GM21515 (cell line): Measurements from ENCODE around the gene TM7SF2.

Source experiments
- ATAC-seq: cut with Tn5 transposase; IDR thresholded peaks from one replicate; pipeline ENCODE4 v1.9.1; 2021; ENCODE audit not compliant: unreplicated experiment

Gene TM7SF2

DNA sequence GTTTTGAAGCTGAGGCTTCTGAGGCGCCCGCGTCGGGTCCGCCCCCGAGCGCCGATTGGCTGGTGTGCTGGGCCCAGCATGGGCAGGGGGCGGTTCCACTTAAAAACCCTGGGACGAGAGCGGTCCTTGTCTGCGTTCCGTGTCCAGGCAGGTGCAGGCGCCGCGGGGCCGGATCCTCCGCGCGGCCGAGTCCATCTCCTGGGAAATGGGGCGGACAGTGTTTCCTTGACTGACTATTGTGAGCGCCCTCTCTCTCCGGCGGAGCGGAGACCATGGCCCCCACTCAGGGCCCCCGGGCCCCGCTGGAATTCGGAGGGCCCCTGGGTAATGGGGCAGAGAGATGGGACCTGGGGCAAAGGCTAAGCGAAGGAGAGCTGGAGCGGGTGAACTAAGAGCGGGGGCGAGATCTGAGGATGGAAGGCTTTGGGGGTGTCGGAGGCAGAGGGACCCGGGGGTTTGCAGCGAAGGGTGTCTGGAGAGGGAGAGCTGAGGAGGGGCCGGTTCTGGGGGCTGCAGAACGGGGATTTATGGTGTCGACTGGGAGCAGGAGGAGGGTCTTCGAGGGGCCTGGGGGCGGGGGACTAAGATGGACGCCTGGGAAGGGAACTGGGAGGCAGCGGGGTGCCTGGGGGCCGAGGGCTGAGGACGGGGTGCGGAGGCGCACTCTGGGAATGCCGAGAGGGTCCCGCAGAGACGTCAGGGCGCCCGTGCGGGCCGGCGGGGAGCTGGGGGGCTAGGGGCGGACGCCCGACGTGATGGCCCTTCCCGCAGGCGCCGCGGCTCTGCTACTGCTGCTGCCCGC lies at the start of gene TM7SF2:
TM7SF2 (plus strand) TSS at position 129 of the 802 bp plus-strand sequence; CDS start at position 273, 144 bp downstream.
- ATAC-seq = peak; percentile 55

DNA sequence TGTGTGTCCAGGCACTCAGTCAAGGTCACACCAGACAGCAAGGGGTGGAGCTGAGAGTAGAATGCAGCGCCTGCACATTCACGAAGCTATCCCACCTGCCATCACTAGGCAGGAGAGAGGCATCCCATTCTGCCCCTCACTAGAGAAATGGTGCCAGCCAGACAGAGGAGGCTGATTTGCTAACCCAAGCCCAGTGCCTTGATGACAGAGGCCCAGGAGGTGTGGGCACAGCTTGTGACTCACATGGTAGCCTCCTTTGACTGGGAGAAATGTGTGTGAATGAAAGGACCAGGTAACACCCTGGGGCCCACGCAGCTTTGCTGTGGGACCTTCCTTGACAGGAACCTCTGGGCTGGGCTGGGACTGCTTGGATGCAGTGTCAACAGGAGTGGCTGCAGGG lies 48.1 kb upstream of the TM7SF2 start:
- ATAC-seq = no peak

DNA sequence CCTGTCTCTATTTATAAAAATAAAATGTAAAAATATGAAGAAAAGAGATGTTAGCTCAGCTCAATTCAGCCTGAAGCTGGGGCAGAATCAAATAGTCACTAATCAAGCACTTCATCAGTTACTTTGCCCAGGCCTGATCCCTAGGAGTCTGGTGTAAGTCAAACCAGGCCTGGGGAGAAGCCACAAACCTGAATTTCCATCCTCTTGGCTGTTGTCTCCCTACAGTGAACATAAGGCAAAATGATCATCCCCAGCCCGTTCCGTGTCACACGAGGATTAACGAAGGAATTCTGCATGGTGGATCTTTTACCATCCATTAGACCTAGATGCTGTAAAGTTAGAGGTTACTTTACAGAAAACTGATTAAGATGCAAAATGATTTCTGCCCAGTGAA lies 46.8 kb upstream of the TM7SF2 start:
- no peak for ATAC-seq

DNA sequence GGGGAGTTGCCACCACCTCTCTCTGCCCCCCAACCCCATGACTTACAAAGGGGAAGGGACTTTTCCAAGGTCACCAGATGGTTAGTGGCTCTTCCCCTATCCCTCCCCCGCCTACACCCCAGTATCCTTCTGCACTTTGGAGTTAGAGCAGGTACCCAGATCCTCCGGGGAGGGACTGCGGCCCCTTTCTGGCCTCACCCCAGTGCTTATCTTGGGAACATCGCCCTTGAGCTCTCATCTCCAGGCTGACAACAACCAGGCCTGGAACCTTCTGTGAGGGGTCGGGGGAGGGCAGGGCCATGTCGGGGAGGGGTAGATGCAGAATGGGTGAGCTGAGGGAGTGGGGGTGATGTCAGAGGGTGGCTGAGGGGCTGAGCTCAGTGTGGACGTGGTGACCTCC lies 45.8 kb upstream of the TM7SF2 start:
- no peak for ATAC-seq

DNA sequence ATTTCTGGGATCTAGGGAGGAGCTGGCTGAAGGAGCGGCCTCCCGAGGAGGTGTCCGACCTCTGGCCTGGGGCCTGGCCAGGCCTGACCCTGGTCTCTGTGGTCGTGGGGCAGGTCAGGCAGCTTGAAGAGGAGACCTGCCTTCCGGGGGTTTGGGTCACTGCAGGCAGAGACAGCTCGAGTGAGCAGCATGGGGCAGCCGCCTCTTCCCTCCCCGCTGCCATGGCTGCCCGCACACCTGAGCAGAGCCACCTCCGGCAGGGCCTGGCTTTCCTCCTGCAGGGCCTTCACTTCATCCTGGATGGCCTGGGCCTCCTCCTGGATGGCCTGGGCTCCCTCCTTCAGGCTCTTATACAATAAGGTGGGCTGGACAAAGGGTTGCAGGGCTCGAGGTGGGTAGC lies 45.4 kb upstream of the TM7SF2 start:
- ATAC-seq = no peak

DNA sequence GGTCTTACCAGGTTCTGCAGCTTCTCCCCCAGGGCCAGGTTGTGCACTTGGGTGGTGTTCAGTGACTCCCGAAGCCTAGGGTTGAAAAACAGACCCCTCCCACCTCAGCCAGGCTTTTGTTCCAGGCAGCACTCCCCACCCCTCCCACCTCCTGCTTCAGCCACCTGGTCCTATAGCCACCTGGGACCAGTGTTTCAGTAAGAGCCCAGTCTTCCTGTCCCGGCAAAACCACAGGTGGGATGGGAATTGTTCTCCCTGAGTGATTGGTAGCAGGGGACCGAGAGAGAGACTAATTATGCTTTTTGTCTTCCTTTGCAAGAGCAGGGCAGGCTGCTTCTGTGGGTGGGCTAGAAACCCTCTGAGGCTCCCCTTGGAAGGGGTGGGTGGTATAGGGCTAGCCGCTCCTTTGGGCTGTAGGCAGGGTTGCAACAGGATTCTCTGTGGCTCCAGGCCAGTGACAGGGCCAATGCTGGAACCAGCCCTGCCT lies 44.8 kb upstream of the TM7SF2 start:
- ATAC-seq = no peak

DNA sequence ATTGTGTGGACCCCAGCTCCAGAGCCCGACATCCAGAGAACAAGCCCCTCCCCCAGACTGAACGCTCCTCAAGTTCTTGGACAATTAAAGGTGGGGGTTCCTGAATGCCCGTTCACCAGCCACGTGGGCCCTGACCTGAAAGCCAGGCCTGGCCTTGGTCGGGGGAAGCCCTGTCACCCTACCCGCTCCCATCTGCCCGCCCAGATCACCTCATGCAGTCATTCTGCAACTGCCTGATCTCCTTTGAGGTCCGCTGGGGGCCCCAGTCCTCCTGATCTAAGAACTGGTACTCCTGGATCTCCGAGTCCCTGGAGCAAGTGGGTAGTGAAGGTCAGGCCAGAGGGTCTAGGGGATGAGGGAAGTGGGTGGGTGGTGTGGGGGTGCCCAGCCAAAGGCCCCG lies 44.2 kb upstream of the TM7SF2 start:
- ATAC-seq = no peak

DNA sequence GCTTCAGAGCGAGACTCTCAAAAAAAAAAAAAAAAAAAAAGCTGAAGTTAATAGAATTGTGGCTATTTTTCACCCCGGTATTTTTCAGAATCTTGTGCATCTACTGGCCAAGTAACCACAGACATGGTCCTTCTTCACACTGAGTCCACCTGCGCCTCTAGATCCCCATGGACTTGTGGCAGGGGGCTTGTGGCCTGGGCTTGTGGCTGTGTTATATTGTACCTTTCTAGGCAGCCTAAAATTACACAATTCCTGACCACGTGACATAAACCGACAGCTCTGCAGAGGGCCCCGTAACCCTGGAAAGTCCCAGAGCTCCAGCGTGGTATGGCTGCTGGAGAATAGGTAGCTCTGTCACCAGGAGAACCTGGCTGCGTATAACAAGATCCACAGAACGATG lies 42.5 kb upstream of the TM7SF2 start:
- no peak for ATAC-seq

DNA sequence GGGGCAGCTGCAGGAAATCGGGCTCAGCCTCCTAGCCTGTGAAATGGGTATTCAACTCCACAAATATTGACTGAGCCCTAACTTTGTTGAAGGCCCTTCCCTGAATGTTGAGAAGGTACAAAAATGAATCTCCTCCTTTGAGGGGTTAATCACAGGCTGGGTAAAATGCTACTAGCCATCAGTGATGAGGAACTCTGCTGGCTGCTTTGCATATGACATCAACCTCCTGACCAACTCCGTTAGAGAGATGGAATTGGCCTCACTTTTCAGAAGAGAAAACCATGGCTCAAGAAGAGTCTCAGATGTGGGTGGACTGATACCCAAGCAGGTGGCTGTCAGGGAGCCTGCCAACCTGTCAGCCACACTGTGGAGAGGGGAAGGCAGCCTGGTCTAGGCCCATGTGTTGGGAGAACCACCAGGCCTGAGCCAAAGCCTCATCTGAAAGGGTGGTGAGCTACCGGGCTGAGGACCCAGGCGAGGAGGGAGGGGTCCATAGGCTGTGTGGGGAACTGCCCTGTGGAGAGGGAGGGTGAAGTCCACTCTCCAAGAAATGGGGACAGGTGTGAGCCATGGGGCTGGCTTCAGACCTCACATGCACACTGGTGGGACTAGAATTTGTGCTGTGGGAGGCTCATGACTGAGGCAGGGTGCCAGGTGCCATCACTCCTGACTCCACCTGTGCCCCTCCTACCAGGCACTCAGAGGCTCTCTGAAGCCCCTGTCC lies 39.6 kb upstream of the TM7SF2 start:
- ATAC-seq = no peak

DNA sequence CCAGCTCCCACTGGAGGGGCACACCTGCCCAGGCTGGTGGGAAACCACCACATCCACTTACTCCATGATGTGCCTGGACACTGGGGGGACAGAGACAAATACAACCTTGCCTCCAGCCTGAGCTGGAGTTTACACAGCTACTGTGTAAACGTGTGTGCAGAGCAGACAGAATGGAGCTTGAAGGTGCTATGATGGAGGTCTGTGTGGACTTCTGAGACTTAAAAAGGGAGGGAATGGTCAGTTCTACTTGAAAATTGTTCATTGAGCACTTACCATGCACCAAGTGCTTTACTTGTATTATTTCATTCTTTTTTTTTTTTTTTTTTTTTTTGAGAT lies 39.1 kb upstream of the TM7SF2 start:
- no peak for ATAC-seq

DNA sequence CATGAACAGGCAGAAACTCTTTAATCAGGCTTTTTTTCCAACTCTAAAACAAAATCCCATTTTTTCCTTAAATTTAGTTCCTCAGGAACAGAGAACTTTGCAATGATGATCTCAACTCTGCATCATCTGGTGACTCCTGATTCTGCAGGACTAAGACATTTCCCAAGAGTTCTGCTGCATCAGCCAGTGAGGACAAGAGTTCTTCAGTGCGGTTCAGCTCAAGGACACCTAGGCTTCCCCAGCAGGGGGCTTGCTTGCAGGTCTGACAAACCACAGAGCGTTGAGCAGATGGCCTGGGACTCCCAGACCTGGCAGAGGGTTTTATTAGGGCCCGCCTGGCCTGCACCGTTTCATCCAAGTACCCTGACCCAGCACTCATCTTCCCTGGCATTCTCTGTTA lies 34.2 kb upstream of the TM7SF2 start:
- no peak for ATAC-seq

DNA sequence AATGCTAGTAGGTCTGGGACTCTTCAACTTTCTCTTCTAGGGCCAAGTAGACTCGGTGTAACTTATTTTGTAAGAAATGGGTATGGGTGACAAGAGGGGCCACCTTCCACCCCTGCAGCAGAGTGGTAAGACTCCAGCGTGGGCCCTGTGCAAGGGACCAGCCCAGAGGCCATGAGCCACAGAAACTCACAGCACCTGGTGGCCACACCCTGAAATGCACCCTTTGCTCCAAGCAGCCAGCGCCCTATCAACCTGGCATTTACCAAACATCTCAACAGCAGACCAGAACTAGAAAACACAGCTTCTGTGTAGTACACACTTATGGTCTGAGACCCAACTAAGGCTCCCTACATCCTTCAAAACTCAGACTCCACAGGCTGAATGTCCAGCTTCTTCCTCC lies 33.5 kb upstream of the TM7SF2 start:
- no peak for ATAC-seq

DNA sequence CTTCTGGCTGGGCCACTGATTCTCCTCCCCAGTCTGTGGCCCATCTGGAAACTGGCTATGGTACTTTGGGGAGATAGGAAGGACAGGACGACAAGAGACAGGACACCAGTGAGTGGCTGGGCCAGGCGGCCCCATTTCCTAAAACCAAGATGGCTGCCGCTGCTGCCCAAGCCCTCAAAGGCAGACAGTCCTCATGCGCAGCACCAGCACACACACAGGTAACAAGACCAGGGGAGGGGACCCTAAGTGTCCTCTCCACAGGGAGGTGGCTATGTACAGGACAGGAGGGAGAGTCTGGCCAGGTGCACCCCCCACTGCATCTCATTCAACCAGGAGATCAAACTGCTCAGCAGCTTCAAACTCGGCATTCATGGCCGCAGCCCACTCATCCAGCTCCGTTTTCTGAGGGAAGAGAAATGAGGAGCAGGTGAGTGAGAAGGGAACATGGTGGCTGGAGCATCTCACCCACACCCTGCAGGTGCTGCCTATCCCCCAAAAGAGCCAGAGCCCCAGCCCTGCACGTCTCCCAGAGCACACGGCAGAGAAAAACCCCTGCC lies 32.8 kb upstream of the TM7SF2 start:
- ATAC-seq = no peak

DNA sequence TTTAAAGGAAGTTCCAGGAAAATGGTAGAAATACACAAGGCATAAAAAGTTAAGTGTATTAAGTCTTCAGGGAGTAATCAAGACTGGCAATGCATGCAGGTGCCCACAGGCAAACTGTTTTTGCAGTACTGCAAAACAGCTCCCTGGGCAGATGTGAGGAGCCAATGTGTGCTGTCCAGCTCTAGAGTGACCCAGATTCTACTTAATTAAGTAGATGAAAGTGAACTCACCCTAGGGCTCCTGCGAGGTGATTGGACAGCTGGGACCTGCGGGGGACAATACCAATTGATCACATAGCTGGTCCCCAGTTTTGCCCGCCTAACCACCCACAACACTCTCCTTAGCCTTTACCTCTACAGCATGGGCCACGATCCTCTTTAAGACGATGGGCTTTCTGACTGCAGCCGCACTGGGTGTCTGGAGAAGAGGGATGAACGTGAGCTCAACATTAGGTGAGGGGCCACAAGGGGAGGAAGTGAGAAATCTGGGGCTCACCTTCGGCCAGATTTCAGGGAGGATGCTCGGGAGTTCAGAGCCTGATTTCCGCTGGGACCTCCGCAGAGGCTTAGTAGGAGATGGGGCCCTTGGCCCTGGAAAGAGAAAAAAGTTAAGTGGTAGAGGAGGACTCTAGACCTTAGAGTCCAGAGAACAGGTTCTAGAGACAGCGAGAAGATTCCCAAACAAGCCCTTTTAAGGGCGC lies 28.4 kb upstream of the TM7SF2 start:
- ATAC-seq = peak; percentile 2

DNA sequence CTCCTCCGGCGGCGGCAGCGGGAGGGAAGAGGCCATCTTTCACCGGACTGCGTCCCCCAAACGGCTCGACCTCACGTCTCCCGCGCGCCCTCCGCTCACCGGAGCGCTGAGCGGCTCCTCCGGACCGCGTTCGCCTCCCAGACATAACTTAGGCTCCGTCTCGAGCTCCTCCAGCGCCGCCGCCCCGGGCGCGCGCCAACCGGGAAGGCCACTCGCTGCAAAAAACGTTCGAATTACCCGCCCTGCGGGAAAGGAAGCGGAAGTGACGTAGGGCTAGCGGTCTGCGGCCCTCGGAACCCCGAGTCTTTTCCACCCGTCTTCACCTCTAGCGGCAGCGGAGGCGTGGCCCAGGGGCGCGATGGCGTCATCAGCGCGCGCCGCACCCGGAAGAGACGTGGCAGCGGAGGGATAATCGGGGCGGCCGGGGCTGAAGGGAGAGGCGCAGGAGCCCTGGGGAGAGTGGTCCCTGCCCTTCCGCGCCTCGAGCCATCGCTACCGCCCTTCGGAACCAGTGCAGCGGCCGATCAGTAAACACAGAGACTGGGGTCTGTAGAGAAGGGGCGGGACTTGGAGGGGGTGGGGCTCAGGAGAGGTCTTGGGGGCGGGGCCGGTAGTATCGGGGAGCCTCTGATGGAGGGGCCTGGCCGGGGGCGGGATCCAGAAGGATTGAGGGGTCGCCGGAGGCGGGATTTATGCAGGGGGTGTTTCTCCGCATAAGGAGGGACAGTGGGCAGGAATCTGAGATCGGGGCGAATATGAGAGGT lies 27.7 kb upstream of the TM7SF2 start, which contains the start of the genes CDCA5 and ZFPL1:
CDCA5 (minus strand) TSS at position 207 of the 764 bp plus-strand sequence; CDS start at position 145, 62 bp downstream.
ZFPL1 (plus strand) TSS at position 389 of the 764 bp plus-strand sequence. CDS start 477 bp downstream, outside the sequence.
- peak; percentile 78 for ATAC-seq

DNA sequence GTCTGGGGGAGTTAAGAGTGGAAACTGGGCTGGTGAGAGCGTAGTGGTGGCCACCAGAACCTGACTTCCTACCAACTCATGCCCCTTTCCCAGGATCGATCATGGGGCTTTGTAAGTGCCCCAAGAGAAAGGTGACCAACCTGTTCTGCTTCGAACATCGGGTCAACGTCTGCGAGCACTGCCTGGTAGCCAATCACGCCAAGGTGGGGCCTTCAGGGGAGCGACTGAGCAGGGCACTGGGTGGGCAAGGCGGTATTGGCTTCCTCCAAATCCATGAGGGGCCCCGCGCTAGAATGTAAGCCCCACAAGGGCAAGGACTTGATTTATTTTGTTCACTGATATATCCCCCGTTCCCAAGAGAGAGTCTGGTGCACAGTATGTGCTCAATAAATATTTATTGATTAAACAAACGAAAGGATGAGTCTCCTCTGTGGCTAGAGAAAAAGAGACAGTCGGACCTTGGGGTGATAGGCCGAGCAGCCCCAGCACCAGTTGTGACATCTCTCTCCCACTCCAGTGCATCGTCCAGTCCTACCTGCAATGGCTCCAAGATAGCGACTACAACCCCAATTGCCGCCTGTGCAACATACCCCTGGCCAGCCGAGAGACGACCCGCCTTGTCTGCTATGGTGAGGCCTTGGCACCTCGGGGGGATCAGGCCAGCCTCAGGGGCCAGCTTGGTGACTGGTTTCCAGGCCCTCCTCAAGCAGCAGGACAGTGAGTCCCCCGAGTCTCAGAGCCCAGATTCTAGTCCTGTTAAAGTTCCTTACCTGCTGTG lies 26.9 kb upstream of the TM7SF2 start:
- ATAC-seq = no peak

DNA sequence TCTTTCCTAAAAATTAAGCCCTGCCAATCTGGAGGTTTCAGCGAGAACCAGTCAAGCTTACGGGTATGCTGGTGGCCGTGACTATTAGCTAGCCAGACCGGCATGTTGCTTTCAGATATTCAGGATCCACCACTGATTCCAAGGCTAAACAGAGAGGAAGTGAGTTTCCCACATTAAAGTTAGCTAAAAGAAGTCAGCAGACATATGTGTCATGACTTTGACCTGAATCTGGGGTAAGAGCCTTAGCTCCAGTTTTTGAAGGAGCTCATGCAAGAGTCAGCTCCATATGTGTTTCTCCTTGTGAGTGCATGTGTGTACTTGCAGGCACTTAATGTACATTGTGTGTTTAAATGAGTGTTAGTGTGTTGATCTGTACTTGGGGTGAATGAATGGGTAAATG lies 26.2 kb upstream of the TM7SF2 start:
- ATAC-seq = no peak

DNA sequence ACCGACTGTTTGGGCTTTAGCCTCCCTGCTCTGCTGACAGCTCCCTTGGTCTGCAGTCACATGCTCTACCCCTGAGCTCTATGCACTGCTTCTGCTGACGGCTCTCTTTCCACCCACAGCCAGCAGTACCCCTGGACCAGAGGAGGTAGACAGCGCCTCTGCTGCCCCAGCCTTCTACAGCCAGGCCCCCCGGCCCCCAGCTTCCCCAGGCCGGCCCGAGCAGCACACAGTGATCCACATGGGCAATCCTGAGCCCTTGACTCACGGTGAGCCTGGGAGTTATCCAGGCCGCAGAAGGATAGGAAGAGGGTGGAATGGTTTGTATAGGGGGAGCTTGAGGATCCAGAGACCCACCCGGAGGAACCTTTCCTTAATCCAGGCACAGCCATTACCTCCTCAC lies 24.9 kb upstream of the TM7SF2 start:
- no peak for ATAC-seq

DNA sequence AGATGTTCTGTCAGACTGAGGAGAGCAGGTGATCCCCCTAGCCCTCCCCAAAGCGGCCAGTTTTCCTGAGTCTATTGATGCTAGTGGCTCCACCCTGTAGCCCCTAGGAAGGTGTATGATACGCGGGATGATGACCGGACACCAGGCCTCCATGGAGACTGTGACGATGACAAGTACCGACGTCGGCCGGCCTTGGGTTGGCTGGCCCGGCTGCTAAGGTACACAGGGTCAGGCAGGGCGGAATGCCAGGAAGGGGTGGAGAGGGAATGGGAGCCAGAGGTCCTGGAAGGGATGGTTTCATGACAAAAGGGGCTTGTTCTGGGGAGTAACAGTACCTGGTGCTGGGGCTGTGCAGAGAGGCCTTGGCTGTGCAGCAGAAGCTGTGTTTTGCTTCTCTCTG lies 24.5 kb upstream of the TM7SF2 start:
- no peak for ATAC-seq

DNA sequence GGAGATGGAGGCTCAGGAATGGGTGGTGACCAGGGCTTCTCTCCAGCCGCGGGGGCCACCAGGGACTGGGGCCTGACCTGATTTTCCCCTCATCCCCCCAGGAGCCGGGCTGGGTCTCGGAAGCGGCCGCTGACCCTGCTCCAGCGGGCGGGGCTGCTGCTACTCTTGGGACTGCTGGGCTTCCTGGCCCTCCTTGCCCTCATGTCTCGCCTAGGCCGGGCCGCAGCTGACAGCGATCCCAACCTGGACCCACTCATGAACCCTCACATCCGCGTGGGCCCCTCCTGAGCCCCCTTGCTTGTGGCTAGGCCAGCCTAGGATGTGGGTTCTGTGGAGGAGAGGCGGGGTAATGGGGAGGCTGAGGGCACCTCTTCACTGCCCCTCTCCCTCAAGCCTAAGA lies 23.8 kb upstream of the TM7SF2 start:
- no peak for ATAC-seq
